GM23248 (cell line): ENCODE data around the gene WAPL.

Experiments
- EZH2 ChIP-seq: fragments of 200-600 bp; sonication (generic); IDR thresholded peaks from 2 replicates; pipeline ENCODE4 v1.6.1; 2018; ENCODE audit warnings: antibody characterized with exemption, mild to moderate bottlenecking; ENCODE audit not compliant: insufficient read depth, poor library complexity, severe bottlenecking
- EZH2phosphoT487 ChIP-seq: fragments of 200-600 bp; sonication (generic); IDR thresholded peaks from 2 replicates; pipeline ENCODE4 v1.6.1; 2018; ENCODE audit warnings: antibody characterized with exemption, moderate library complexity, mild to moderate bottlenecking, low read depth; ENCODE audit not compliant: insufficient read depth

GRCh38 chr10:86411852-86412560, 109.6 kb downstream of the WAPL start:
- TF ChIP-seq EZH2phosphoT487 (no peak), EZH2 (no peak)
